CD4-positive, alpha-beta T cell treated with Interleukin-17A for 1 hour (primary cell): ENCODE data around the gene MAGI2.

ENCODE experiments used
- DNase-seq: peaks from one replicate; pipeline ENCODE4 v3.0.0-alpha.2; 2020

The MAGI2 gene

DNA sequence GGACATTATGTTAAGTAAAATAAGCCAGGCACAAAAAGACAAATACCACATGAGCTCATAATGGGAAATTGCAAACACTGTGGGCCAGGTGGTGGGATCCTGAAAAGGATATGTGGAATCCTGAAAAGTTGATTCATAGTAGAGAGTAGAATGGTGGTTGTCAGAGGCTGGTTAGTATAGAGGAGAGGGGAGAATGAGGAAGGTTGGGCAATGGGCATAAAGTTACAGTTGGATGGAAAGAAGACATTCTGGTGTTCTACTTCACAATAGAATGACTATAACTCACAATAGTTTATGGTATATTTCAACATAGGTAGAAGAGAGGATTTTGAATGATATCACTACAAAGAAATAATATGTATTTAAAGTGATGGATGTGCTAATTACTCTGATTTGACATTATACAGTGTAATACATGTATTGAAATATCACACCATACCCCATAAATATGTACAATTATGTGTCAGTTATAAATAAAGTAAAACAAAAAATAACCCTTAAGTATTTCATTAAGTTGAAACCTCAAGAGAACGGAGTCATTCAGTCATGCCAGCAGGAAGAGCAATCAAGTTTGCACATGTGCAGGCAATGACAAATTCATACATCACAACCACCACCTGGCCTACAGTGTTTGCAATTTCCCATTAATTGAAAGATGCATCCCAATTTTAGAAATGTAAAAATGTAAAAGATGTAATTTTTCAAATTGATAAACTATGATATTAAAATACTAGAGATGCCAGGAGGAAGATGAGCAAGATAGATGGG lies 156.7 kb downstream of the MAGI2 start:
- DNase-seq = no peak

DNA sequence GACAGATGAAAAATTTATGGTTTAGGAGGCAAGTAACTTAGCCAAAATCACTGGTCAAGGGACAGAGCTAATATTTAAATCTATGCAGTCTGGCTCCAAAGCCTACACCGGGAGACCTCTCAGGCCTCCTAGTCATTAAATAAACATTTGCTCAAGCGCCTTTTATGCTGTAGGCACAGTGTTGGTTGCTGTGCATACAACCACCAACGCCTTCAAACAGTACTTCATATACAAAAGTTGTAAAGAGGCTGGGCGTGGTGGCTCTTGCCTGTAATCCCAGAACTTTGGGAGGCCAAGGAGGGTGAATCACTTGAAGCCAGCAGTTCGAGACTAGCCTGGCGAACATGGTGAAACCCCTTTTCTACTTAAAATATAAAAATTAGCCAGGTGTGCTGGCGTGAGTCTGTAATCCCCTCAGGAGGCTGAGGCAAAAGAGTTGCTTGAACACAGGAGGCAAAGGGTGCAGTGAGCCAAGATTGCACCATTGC lies 159.8 kb downstream of the MAGI2 start:
- DNase-seq = no peak

DNA sequence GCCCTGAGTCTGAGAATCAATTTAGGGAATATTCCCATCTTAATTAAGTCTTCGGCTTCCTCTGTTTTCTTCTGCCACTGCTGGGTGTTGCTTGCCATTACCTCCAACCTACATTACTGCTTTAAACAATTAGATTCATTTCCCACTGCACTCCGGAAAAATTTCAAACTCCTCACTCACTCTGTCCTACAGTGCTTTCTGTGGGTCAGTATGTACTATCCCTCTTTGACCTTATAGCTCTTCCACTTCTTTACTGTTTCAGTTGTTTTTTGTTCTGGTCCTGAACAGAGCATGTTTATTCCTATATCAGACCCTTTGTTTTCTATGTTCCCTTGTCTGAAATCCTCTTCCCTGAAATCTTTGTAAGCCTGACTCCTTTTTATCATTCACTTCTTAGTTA lies 160.6 kb downstream of the MAGI2 start:
- no peak for DNase-seq

DNA sequence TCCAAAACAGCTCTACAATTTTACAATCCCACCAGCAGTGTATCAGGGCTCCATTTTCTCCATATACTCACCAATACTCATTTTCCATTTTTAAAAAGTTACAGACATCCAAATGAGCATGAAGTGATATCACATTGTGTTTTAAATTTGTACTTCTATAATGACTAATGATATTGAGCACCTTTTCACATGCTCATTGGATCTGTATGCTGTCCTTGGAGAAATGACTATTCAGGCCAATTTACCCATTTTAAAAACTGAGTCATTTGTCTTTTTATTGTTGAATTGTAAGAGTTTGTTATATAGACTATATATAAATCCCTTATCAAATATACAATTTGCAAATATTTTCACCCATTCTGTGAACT lies 162.0 kb downstream of the MAGI2 start:
- DNase-seq = no peak

DNA sequence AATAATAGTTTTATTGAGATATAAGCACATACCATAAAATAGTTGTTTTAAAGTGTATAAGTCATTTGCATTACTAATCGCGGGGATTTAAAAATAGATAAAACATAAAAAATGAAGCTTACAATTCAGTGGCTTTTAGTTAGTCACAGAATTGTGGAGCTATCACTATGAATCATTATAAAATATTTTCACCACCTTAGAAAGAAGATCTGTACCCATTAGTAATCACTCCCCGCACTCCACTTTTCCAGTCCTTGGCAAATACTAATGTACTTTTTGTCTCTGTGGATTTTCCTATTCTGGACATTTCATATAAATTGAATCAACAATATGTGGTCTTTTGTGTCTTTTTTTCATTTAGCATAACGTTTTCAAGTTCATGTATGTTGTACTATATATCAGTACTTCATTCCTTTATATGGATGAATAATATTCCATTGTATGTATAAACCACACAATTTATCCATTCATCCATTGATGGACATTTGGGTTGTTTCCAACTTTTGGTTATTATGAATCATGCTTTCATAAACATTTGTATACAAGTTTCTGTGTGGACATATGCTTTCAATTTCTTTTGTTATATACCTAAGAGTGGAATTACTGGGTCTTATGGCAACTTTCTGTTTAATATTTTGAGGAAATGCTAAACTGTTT lies 162.5 kb downstream of the MAGI2 start:
- DNase-seq = no peak

DNA sequence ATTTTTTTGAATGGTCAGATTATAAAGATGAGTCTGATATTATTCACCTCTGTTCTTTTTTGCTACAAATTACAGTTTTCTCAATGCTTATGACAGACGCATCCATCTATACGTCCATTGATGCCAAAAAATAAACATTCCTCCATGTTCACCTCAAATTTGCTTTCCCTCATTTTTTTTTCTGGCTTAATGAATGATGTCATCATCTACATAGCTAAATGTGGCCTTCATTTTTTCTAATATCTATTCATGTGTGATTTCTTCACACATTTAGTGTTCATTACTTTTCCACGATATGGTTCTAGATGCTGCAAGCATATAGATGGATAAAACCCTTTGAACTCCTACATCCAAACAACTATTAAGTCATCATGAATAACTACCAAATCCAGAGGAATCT lies 163.1 kb downstream of the MAGI2 start:
- DNase-seq = no peak

DNA sequence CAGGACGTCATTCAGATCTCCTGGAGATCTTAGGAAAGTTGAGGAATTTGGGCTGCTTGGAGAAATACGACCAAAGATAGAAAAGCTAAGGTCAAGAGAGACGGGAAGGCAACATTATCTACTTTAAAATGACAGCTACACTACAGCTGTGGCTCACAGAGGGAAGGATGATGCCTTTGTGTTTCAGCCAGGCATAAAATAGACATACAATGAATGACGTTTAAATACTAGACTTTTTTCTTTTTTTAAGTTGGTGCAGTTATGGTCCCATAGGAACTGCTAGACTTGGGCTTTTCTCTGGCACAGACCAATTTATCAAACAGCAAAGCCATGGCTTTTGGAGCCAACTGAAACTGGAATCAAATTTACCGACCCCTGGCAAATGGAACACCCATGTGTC lies 164.8 kb downstream of the MAGI2 start:
- no peak for DNase-seq

DNA sequence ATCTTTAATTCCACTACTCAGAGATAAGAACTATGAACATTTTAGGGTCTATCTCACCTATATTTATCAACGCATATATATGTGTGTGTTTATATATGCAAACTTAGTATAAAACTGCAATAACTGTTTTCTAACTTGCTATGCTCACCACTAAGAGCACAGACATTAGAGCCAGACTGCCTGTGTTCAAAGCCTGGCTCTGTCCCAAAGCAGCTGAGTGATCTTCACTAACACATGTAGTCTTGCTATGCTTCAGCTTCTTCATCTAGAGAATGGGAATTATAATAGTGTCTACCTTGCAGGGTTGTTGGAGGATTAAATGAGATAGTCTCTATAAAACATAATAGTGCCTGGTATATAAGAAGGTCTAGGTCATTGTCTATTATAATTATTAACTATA lies 165.5 kb downstream of the MAGI2 start:
- no peak for DNase-seq

DNA sequence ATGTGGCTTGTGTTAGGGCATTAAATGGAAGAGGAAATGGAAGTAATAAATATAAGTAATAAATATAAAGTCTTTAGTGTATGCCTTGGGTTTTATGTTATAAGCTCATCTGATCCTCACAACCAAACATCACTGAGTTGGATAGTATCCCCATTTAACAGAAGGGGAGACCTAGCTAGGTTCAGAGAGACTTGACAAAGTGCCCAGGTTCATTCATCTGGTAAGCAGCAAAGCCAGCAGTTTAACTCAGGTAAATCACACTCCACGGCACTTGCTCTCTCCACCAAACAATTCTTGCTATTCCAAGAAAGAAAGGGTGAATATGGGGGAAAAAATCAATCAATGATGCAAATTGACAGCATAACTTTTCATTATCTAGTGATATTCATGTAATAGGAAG lies 167.3 kb downstream of the MAGI2 start:
- DNase-seq = no peak

DNA sequence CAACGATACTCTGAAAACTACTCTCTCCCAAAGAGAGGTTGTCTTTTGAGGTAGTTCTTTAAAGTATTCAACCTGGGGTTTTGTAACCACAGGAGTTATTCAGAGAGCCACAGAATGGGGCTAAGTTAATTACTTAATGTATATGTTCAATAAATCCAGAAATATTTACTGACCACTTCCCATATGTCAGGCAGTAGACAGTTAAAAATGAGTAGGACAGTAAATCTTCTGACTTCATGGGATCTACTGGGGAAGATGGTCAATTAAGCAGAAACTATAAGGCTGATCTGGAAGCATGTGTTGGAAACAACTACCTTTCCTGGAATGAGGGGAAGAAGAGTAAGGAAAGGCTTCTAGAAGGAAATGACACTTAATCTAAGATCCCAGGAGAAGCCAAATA lies 167.7 kb downstream of the MAGI2 start:
- no peak for DNase-seq

DNA sequence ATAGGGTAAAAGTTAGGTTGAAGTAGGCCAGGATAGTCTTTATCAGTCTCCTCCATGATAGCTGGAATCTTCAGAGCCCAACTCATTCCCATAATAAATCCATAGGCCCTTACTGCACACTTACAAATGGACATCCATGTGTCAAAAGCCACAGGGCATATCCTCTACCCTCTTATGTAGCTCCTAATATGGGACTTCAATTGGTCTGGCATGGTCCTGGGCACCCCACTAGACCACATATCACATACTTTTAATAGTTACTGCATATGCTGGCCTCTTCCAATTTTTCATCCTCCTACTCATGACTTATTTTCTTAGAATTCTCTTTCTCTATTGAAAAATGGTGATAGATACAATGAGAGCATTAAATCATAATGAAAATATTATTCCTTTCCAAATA lies 169.3 kb downstream of the MAGI2 start:
- DNase-seq = no peak

DNA sequence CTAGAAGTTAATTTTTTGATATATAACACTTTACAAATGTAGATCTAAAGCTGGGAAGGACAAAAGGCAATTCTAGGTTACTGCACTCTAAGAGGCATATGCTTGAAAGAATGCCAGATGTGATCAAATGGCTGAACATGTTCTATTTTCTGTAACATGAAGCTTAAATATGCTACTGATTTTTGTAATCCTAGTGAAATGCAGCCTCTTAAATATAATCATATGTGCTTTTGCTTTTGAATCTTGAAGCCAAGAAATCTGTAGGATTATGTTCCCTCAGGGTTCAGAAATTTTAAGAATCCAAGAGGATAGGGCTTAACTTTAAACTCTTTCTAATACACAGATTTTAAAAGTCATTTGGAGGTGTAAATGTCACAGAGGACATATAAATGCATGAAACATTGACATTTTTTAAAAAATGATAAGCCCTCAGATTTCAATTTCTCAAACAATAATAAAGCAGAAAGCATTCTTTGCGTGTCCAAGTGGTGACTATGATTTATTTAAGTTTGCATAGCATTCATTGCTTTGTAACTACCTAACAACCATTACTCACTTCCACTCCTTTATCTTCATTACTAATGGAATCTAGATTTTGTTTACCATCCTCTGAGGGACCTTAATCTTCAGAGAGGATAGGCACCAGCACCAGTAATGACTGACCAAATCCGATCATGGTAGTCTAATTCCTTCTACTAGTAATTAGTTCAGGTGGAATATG lies 170.4 kb downstream of the MAGI2 start:
- DNase-seq = no peak

DNA sequence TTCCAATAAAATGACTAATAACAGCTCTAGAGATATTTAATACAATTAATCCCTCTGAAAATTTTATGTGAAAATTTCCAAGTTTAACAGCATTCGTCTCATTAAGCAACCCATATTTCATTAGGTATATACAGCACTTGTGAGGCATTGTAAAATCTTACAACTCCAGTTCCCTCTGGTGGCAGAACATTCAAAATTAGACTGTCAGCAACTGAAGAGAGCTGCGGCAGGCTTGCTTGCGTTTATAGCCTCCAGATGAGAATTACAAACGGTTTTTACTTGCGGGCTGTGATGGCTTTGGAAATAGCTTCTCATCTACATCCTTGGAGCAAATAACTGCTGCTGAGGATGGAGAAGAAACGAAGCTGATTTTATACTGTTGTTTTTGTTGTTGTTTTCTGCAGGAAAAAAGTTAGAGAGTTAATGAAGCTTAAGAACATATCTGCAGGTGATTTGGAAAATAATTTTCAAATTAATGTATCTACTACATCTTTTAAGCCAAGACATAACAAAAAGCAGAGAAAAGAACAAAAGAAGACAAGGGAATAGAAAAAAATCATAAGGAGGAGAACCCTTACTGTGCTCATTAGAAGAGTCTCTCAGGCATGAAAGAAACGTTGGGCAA lies 171.3 kb downstream of the MAGI2 start:
- no peak for DNase-seq

DNA sequence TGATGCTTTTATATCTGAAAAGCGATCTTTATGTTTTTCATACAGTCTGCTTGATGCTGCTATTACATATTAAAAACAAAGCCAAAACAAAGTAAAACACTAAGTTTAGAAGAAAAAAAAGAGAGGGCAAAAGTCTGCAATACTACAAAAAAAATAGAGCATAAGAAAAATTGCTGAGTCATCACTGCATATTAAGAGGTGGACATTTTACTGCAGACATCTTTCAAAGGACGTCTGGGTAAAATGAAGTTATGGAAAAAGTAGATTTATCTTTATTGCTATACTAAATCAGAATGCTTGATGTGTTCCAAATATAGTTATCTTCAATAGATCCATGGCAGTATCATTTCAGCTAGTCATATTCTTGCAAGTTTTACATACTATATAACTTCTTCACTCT lies 172.0 kb downstream of the MAGI2 start:
- no peak for DNase-seq

DNA sequence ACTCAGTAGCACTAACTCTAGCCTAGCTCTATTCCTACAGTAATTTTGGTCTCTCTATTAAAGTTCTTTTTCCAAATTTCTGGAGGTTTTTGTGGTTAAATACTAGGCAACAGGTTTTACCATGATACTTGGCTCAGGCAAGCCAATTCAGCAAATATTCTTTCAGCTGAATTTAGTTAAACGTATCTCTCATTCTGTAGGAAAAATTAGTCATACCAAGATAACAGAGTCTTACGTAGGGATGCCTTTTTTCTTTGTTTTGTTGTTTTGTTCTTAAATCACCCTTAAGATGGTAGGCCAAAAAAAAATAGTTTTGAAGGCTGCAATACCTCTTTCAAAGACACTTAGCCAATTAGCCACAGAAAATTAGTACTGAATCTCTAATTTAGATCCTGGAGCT lies 180.5 kb downstream of the MAGI2 start:
- no peak for DNase-seq

DNA sequence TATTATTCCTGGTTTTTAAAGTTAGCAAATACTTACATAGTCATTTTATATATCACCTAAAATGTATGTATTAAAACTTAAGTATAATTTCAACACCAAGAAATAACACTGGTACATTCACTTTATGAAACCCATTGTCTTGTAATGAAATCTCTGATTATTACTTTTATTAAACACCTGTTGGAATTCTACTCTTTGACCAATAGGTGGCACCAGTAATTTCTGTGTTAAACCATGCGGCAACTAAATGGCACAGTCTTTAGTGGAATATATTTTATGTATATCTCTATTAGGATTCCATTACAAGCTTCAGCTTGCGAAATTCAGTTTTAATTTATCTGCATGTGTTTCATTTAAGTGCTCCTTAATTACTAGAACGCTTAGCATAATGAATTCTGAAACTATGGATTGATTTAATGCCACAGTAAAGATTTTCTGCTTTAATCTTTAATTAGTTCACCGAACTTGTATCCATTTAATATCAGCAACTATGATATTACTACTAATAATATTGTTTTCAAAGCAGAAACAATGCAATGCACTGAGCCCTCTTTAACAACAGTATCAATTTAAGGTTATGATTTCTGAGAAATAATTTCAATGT lies 181.3 kb downstream of the MAGI2 start:
- DNase-seq = no peak

DNA sequence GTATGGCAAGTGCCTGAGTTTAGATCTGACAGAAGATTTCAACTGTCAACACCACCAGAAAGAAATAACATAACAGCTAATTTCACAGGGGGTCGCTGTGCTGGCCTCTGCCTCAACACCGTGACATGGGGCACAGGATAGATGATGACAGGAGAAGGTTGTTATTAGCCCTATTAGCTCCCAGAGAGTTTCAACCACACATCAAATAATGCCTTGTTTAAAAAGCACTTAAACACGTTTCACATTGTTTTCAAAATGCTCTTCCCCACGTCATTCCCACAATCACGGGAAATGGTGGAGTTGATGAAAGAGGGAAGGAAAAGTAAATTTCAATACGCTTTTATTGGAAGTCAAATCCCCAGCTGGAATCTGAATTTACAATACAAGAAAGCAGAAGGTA lies 184.7 kb downstream of the MAGI2 start:
- no peak for DNase-seq

DNA sequence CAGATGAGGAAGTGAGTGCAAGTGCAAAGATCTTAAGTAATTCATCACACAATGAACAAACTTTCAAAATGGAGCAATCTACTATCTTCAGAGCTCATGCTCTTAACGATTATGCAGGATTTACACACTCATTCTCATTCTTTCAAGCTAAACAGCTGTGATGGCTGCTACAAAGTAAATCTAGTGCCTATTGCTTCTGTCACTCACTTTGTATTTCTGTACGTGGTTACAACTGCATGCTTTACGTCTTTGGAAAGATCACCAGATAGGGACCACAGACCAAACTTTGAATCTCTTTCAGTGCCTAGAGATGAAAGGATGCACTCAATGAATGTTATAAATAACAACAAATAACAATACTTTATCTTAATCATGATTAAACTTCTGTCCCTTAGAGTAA lies 194.6 kb downstream of the MAGI2 start:
- no peak for DNase-seq

DNA sequence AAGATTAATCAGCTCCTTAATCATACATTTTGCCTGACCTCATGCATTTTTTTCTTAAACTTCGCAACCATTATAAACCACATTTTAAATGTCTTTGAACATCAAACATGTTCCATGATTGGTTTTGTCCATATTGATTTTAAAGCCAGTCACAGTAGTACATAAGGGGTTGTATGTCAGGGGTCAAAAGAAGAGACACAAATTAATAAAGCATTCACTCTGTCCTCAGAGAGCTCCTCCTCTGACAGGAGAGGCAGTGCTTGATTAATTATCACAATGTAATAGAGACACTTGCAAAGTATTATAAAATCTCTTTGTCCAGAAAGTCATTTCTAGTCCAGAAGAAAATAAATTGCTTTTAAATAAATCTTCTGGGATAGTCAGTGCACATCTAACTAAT lies 195.5 kb downstream of the MAGI2 start:
- DNase-seq = no peak

DNA sequence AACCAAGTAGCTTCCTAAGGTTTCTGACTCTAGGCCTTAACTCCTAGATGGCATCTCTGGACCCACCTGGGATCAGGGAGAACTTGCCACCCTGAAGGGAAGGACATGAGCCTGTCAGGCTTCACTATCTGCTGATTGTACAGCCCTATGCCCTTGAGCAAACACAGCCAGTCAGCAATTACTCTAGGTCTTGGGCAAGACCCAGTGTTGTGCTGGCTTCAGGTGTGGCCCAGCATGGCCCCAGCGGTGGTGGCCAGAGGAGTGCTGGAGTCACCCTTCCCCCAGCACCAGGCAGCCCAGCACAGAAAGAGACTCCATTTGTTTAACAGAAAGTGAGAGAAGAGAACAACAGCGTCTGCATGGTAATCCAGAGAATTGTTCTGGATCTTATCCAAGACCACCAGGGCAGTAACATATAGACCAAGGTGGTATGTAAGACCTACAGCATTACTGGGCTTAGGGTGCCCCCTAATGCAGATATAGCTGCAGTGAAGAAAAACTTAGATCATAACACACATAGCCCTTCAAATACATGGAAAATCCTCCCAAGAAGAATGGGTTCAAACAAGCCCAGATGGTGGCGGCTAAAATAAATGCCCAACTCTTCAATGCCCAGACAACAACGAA lies 207.7 kb downstream of the MAGI2 start:
- DNase-seq = no peak

DNA sequence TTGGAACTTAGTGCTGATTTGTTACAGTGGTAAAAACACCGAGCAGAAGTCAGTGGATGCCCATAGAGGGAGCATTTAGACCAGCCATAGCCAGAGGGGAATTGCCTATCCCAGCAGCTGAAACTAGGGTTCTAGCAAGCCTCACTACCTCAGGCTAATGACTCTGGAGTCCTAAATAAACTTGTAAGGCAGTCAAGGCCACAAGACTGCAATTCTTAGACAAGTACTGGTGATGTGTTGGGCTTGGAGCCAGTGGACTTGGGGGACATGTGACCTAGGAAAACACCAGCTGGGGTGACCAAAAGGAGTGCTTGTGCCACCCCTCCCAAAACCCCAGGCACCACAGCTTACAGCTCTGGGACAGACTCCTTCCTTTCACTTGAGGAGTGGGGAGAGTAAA lies 209.0 kb downstream of the MAGI2 start:
- DNase-seq = no peak

DNA sequence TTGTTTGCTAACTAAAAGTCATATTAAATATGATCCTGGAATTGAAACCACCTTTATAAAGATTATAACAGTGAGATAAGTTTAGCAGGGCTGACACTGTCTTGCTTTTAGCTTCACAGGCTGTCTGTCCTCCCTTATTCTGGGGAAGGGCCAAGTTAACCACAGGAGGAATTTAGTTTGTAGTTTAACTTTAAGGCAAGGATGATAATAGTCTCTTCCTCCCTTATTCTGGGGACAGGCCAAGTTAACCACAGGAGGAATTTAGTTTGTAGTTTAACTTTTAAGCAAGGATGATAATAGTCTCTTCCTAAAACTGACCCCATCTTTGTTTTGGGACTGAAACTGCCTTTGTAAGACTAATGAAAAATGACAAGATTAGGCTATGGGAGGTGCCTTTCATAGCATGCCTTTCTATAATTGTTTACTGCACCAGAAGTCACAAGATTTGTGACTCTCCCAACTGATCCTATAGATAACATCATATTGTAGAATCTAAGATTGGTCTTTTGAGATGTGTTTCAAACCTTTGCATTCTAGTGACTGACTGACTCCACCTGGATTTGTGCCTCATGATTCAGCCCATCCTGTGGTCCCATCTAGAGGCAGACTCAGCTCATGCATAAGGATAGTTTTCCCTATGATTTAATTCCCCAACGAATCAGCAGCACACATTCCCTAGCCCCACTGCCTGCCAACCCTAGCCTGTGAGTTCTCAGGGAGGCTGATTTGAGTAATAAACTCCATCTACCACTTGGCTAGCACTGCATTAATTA lies 212.0 kb downstream of the MAGI2 start:
- no peak for DNase-seq
